GM12878 (cell line): ENCODE results near the gene AP3D1. TPM values are rescaled to one million over a fixed set of nuclear protein-coding genes. Genes with fewer than 3 reads are reported as not detected.

Source experiments
- ATAC-seq: fragments of 200-7000 bp; cut with Tn5 transposase; 3 replicates; pipeline ENCODE4 v1.9.1; 2020; ENCODE audit warnings: mild to moderate bottlenecking, moderate library complexity
- BruUV-seq: library from RNA; stranded (reverse); fragments of 400-500 nt; replicated peaks from 2 replicates; lab custom pipeline; 2021; lab: Mats Ljungman, UMichigan
- CTCF ChIA-PET: fragments of 300-600 bp; sonication (Branson Sonifier 250); formaldehyde crosslinking; extraction: SDS; loops from one replicate; lab custom pipeline; 2021; ENCODE audit warnings: inconsistent platforms; lab: Yijun Ruan, JAX
- POLR2A ChIA-PET: fragments of 350-600 bp; formaldehyde crosslinking; extraction: SDS; loops from one replicate; lab custom pipeline; 2021; ENCODE audit warnings: inconsistent platforms; lab: Charles Lee
- RAD21 ChIA-PET: fragments of 300-600 bp; sonication (Branson Sonifier 250); formaldehyde crosslinking; loops from one replicate; lab custom pipeline; 2023; ENCODE audit warnings: antibody characterized with exemption; ENCODE audit not compliant: unreplicated experiment; lab: Charles Lee
- SMC1A ChIA-PET: fragments of 300-600 bp; sonication (Branson Sonifier 250); formaldehyde crosslinking; loops from one replicate; lab custom pipeline; 2023; ENCODE audit not compliant: unreplicated experiment, uncharacterized antibody; lab: Charles Lee
- DNase-seq: peaks from one replicate; pipeline ENCODE4 v3.0.0-alpha.2; 2011; ENCODE audit warnings: low read depth, low spot score
- FAIRE-seq: peaks from 3 replicates; lab custom pipeline; 2011; peaks lifted over from hg19 to GRCh38; lab: Jason Lieb, UNC
- H2AFZ ChIP-seq: 2 replicates; pipeline ENCODE4 v1.6.0; 2011; ENCODE audit warnings: low read depth, low read length, control low read depth; ENCODE audit not compliant: control insufficient read depth
- H3K27ac ChIP-seq: 2 replicates; pipeline ENCODE4 v1.5.1; 2011; ENCODE audit warnings: control low read depth; ENCODE audit not compliant: control insufficient read depth, insufficient read depth
- H3K27me3 ChIP-seq, 2 experiments: replicated peaks in 1 of 2; 2 replicates each; pipeline versions ENCODE4 v1.6.0 to v1.6.1; 2011; ENCODE audit warnings: low read length in 1 of 2; ENCODE audit not compliant: control insufficient read depth in 2 of 2, insufficient read depth in 2 of 2
- H3K36me3 ChIP-seq, 2 experiments: 2 replicates each; pipeline ENCODE4 v1.5.1; 2011; ENCODE audit warnings: low read length in 1 of 2; ENCODE audit not compliant: control insufficient read depth in 2 of 2, insufficient read depth in 2 of 2
- H3K4me1 ChIP-seq: 2 replicates; pipeline ENCODE4 v1.6.1; 2011; ENCODE audit warnings: mild to moderate bottlenecking, low read length, moderate library complexity, mixed read lengths; ENCODE audit not compliant: control insufficient read depth, insufficient read depth
- H3K4me2 ChIP-seq: 2 replicates; pipeline ENCODE4 v1.6.0; 2011; ENCODE audit warnings: control low read depth; ENCODE audit not compliant: control insufficient read depth, insufficient read depth
- H3K4me3 ChIP-seq: fragments of 200-600 bp; sonication (generic); 2 replicates; pipeline ENCODE4 v1.5.1; 2016
- H3K79me2 ChIP-seq: 2 replicates; pipeline ENCODE4 v1.6.0; 2011; ENCODE audit warnings: low read length; ENCODE audit not compliant: control insufficient read depth, insufficient read depth
- H3K9ac ChIP-seq: 2 replicates; pipeline ENCODE4 v1.8.0; 2011; ENCODE audit warnings: low read length, control low read depth, mixed read lengths; ENCODE audit not compliant: control insufficient read depth, insufficient read depth
- H3K9me3 ChIP-seq: replicated peaks from 3 replicates; pipeline ENCODE4 v1.5.1; 2011; ENCODE audit warnings: mild to moderate bottlenecking, low read length; ENCODE audit not compliant: control insufficient read depth, insufficient read depth
- H4K20me1 ChIP-seq: 2 replicates; pipeline ENCODE4 v1.6.0; 2011; ENCODE audit not compliant: control insufficient read depth, insufficient read depth
- CTCF ChIP-seq, 3 experiments: IDR thresholded peaks in 2 of 3; conservative IDR thresholded peaks in 1 of 3; 2 replicates each; pipeline ENCODE4 v1.5.1; 2011; ENCODE audit warnings: low read depth in 3 of 3, low read length in 3 of 3, mild to moderate bottlenecking in 3 of 3, control low read depth in 2 of 3, moderate library complexity in 2 of 3, inconsistent platforms in 1 of 3, mixed read lengths in 1 of 3; ENCODE audit not compliant: control insufficient read depth in 2 of 3, insufficient read depth in 1 of 3; ENCODE audit errors: extremely low read depth in 1 of 3
- HDAC6 ChIP-seq: fragments of 200-600 bp; sonication (generic); IDR thresholded peaks from one replicate; pipeline ENCODE4 v1.8.0; 2017; ENCODE audit warnings: antibody characterized with exemption; ENCODE audit not compliant: unreplicated experiment
- KDM1A ChIP-seq: fragments of 200-600 bp; sonication (generic); IDR thresholded peaks from 2 replicates; pipeline ENCODE4 v1.6.1; 2016; ENCODE audit warnings: borderline replicate concordance
- NKRF ChIP-seq: fragments of 450-650 bp; conservative IDR thresholded peaks from 2 replicates; pipeline ENCODE4 v1.6.1; 2017; ENCODE audit warnings: mild to moderate bottlenecking, moderate library complexity
- PKNOX1 ChIP-seq: fragments of 450-650 bp; IDR thresholded peaks from 2 replicates; pipeline ENCODE4 v1.6.1; 2016; ENCODE audit warnings: mild to moderate bottlenecking
- POLR2A ChIP-seq: IDR thresholded peaks from 2 replicates; pipeline ENCODE4 v1.6.1; 2011; ENCODE audit warnings: low read depth, mild to moderate bottlenecking, low read length
- POLR2AphosphoS5 ChIP-seq: IDR thresholded peaks from 2 replicates; pipeline ENCODE4 v1.6.1; 2011; ENCODE audit warnings: mild to moderate bottlenecking, low read length, inconsistent platforms
- SKIL ChIP-seq: fragments of 450-650 bp; IDR thresholded peaks from 2 replicates; pipeline ENCODE4 v1.6.1; 2017; ENCODE audit warnings: mild to moderate bottlenecking, low read depth, inconsistent platforms; ENCODE audit not compliant: poor library complexity, severe bottlenecking
- WGBS: methylation state at CpG from one replicate; pipeline ENCODE4 v1.1.6; 2016; ENCODE audit warnings: low lambda C conversion rate; ENCODE audit not compliant: insufficient replicate concordance, insufficient coverage; ENCODE audit errors: missing lambda C conversion rate; 5-methylcytosine and 5-hydroxymethylcytosine counted together
- in situ Hi-C: fragments of 300-500 bp; cut with MboI; formaldehyde crosslinking; loops from 9 replicates; pipeline ENCODE4 v1.14.3; 2018; ENCODE audit warnings: mixed read lengths
- intact Hi-C: fragments of 100-400 bp; cut with micrococcal nuclease; formaldehyde crosslinking; loops from one replicate; pipeline ENCODE4 v1.14.2; 2022; ENCODE audit not compliant: unreplicated experiment
- polyA plus RNA-seq, 11 experiments: library from polyadenylated mRNA; depleted of rRNA in 4 of 11; unstranded in 6 of 11; stranded (reverse) in 5 of 11; fragments of >200 nt; fragmentation: Nextera tagmentation in 4 of 11; fragmentation: Illumina TruSeq in 1 of 11; extraction: Ambion mirVana in 4 of 11; extraction: Trizol in 1 of 11; gene quantifications; 1 replicate in 1 of 11; 2 replicates in 10 of 11; pipeline versions ENCODE4 v1.2.1 to v1.2.3, GENCODE V29; 2011 to 2016; ENCODE audit warnings: inconsistent platforms in 2 of 11, missing spikeins in 2 of 11, low read depth in 1 of 11
- total RNA-seq, 4 experiments: library from RNA; depleted of rRNA in 3 of 4; stranded (reverse); fragments of >200 nt in 3 of 4; fragmentation: Illumina TruSeq in 1 of 4; extraction: Trizol in 1 of 4; gene quantifications; 2 replicates each; pipeline versions ENCODE4 v1.2.1 to v1.2.3, GENCODE V29; 2013 to 2021

AP3D1 gene
- total and polyA plus RNA-seq, 10 of the 15 experiments (the other 5 are each of a cell fraction or from before 2014, with no cell fraction given) = 1.5 to 108 (median 59.1) TPM

GRCh38 chr19:2166741-2167738 lies 15.7 kb upstream of the AP3D1 start (continued):
- TF ChIP-seq CTCF (IDR thresholded peaks at IDR 0.05 in 2 of 3, conservative IDR thresholded peaks at IDR 0.05 in 1 of 3; ENCODE audit: control insufficient read depth in 2 of 3, extremely low read depth in 1 of 3, insufficient read depth in 1 of 3, low read depth in 3 of 3, low read length in 3 of 3) (no peak), KDM1A (no peak), POLR2AphosphoS5 (peak; percentile 64; the same call in 1 of the 2 replicates), POLR2A (peak; percentile 56; the same call in 1 of the 2 replicates)

- no TSS peak for BruUV-seq
- H4K20me1 ChIP-seq = no peaks in the 10 kb centered on the region
- 0 out of 2 replicates have a peak overlapping the region, but pooled peaks have one; percentile 23 for H2AFZ ChIP-seq
- under 1% methylated on average over 40 of the region's 95 CpGs for WGBS
- in situ Hi-C loops = no loop called here
- no peak for FAIRE-seq
- peak overlapping the region; percentile 36; the same call in 1 of the 2 replicates for H3K4me2 ChIP-seq
- POLR2A ChIA-PET = interaction anchor here (0.6 to 0.9 kb wide), 4 partner anchors 15 to 75 kb away, joined by 3 to 6 read pairs (median 3); no protein-coding TSS in a partner anchor
- no peaks in the 10 kb centered on the region for H3K27me3 ChIP-seq
- peak overlapping the region; percentile 89 for H3K9ac ChIP-seq
- RAD21 ChIA-PET = interaction anchor here (1.2 kb wide), 1 partner anchor 8 kb away, joined by 5 read pairs; no protein-coding TSS in a partner anchor
- DNase-seq = no peak
- ATAC-seq = 0 out of 3 replicates have a peak, but pooled peaks have one; percentile 0
- H3K27ac ChIP-seq = peak overlapping the region; percentile 79
- H3K36me3 ChIP-seq = no peaks in the 10 kb centered on the region
- H3K4me1 ChIP-seq = peaks cover 26% of the 10 kb centered on the region
- CTCF ChIA-PET = no interaction called here
- intact Hi-C loops = loop anchor here (10.0 kb wide), 1 partner anchor 460 kb away; no protein-coding TSS in a partner anchor
- SMC1A ChIA-PET = interaction anchor here (0.9 to 1.1 kb wide), 2 partner anchors 35 to 71 kb away, joined by 3 read pairs; partner anchors contain the start of gene PLEKHJ1
- H3K4me3 ChIP-seq = peak overlapping the region; percentile 92
- peaks cover 57% of the 10 kb centered on the region for H3K79me2 ChIP-seq
- no peaks in the 10 kb centered on the region for H3K9me3 ChIP-seq
- peak; percentile 80 for TF ChIP-seq POLR2A
- no peak for TF ChIP-seq PKNOX1
- 0 out of 2 replicates have a peak, but pooled peaks have one; percentile 23 for TF ChIP-seq NKRF
- TF ChIP-seq SKIL = peak; percentile 32
- no peak for TF ChIP-seq HDAC6
Observed at GRCh38 chr19:2164020-2164998, 12.9 kb upstream of the AP3D1 start.
